GM12878 (cell line): ENCODE data around the gene ANO4. TPM values are rescaled to one million over a fixed set of nuclear protein-coding genes. Genes with fewer than 3 reads are reported as not detected.

Experiments used
- ATAC-seq: fragments of 200-7000 bp; cut with Tn5 transposase; 3 replicates; pipeline ENCODE4 v1.9.1; 2020; ENCODE audit warnings: mild to moderate bottlenecking, moderate library complexity
- BruUV-seq: library from RNA; stranded (reverse); fragments of 400-500 nt; replicated peaks from 2 replicates; lab custom pipeline; 2021; lab: Mats Ljungman, UMichigan
- CTCF ChIA-PET: fragments of 300-600 bp; sonication (Branson Sonifier 250); formaldehyde crosslinking; extraction: SDS; loops from one replicate; lab custom pipeline; 2021; ENCODE audit warnings: inconsistent platforms; lab: Yijun Ruan, JAX
- POLR2A ChIA-PET: fragments of 350-600 bp; formaldehyde crosslinking; extraction: SDS; loops from one replicate; lab custom pipeline; 2021; ENCODE audit warnings: inconsistent platforms; lab: Charles Lee
- RAD21 ChIA-PET: fragments of 300-600 bp; sonication (Branson Sonifier 250); formaldehyde crosslinking; loops from one replicate; lab custom pipeline; 2023; ENCODE audit warnings: antibody characterized with exemption; ENCODE audit not compliant: unreplicated experiment; lab: Charles Lee
- SMC1A ChIA-PET: fragments of 300-600 bp; sonication (Branson Sonifier 250); formaldehyde crosslinking; loops from one replicate; lab custom pipeline; 2023; ENCODE audit not compliant: unreplicated experiment, uncharacterized antibody; lab: Charles Lee
- DNase-seq: peaks from one replicate; pipeline ENCODE4 v3.0.0-alpha.2; 2011; ENCODE audit warnings: low read depth, low spot score
- FAIRE-seq: peaks from 3 replicates; lab custom pipeline; 2011; peaks lifted over from hg19 to GRCh38; lab: Jason Lieb, UNC
- H2AFZ ChIP-seq: 2 replicates; pipeline ENCODE4 v1.6.0; 2011; ENCODE audit warnings: low read depth, low read length, control low read depth; ENCODE audit not compliant: control insufficient read depth
- H3K27ac ChIP-seq: 2 replicates; pipeline ENCODE4 v1.5.1; 2011; ENCODE audit warnings: control low read depth; ENCODE audit not compliant: control insufficient read depth, insufficient read depth
- H3K27me3 ChIP-seq, 2 experiments: replicated peaks in 1 of 2; 2 replicates each; pipeline versions ENCODE4 v1.6.0 to v1.6.1; 2011; ENCODE audit warnings: low read length in 1 of 2; ENCODE audit not compliant: control insufficient read depth in 2 of 2, insufficient read depth in 2 of 2
- H3K36me3 ChIP-seq, 2 experiments: 2 replicates each; pipeline ENCODE4 v1.5.1; 2011; ENCODE audit warnings: low read length in 1 of 2; ENCODE audit not compliant: control insufficient read depth in 2 of 2, insufficient read depth in 2 of 2
- H3K4me1 ChIP-seq: 2 replicates; pipeline ENCODE4 v1.6.1; 2011; ENCODE audit warnings: mild to moderate bottlenecking, low read length, moderate library complexity, mixed read lengths; ENCODE audit not compliant: control insufficient read depth, insufficient read depth
- H3K4me2 ChIP-seq: 2 replicates; pipeline ENCODE4 v1.6.0; 2011; ENCODE audit warnings: control low read depth; ENCODE audit not compliant: control insufficient read depth, insufficient read depth
- H3K4me3 ChIP-seq: fragments of 200-600 bp; sonication (generic); 2 replicates; pipeline ENCODE4 v1.5.1; 2016
- H3K79me2 ChIP-seq: 2 replicates; pipeline ENCODE4 v1.6.0; 2011; ENCODE audit warnings: low read length; ENCODE audit not compliant: control insufficient read depth, insufficient read depth
- H3K9ac ChIP-seq: 2 replicates; pipeline ENCODE4 v1.8.0; 2011; ENCODE audit warnings: low read length, control low read depth, mixed read lengths; ENCODE audit not compliant: control insufficient read depth, insufficient read depth
- H3K9me3 ChIP-seq: replicated peaks from 3 replicates; pipeline ENCODE4 v1.5.1; 2011; ENCODE audit warnings: mild to moderate bottlenecking, low read length; ENCODE audit not compliant: control insufficient read depth, insufficient read depth
- H4K20me1 ChIP-seq: 2 replicates; pipeline ENCODE4 v1.6.0; 2011; ENCODE audit not compliant: control insufficient read depth, insufficient read depth
- BHLHE40 ChIP-seq, 2 experiments: fragments of 450-650 bp in 1 of 2; IDR thresholded peaks; 2 replicates each; pipeline ENCODE4 v1.6.1; 2011 to 2017; ENCODE audit warnings: low read depth in 2 of 2, borderline replicate concordance in 1 of 2, improper control_type of control experiment in 1 of 2, low read length in 1 of 2, mild to moderate bottlenecking in 1 of 2
- BMI1 ChIP-seq: fragments of 450-650 bp; IDR thresholded peaks from 2 replicates; pipeline ENCODE4 v1.6.1; 2016; ENCODE audit warnings: mild to moderate bottlenecking, moderate library complexity, borderline replicate concordance
- FOXM1 ChIP-seq: IDR thresholded peaks from 2 replicates; pipeline ENCODE4 v1.6.1; 2012; ENCODE audit warnings: low read depth, mild to moderate bottlenecking, inconsistent platforms, low read length, moderate library complexity
- IKZF1 ChIP-seq: fragments of 450-650 bp; conservative IDR thresholded peaks from 2 replicates; pipeline ENCODE4 v1.6.1; 2017; ENCODE audit warnings: antibody characterized with exemption, mild to moderate bottlenecking
- NR2F1 ChIP-seq: fragments of 450-650 bp; conservative IDR thresholded peaks from 2 replicates; pipeline ENCODE4 v1.6.1; 2017; ENCODE audit warnings: mild to moderate bottlenecking
- RAD21 ChIP-seq: IDR thresholded peaks from 2 replicates; pipeline ENCODE4 v1.6.1; 2011; ENCODE audit warnings: mild to moderate bottlenecking, low read depth, low read length, moderate library complexity; ENCODE audit not compliant: insufficient read depth
- USF1 ChIP-seq: IDR thresholded peaks from 2 replicates; pipeline ENCODE4 v1.6.1; 2011; ENCODE audit warnings: borderline replicate concordance, low read depth, mild to moderate bottlenecking, moderate library complexity, mixed read lengths, low read length; ENCODE audit not compliant: insufficient read depth; ENCODE audit errors: extremely low read length
- ZNF217 ChIP-seq: fragments of 450-650 bp; IDR thresholded peaks from 2 replicates; pipeline ENCODE4 v1.6.1; 2017; ENCODE audit warnings: antibody characterized with exemption, mild to moderate bottlenecking
- WGBS: methylation state at CpG from one replicate; pipeline ENCODE4 v1.1.6; 2016; ENCODE audit warnings: low lambda C conversion rate; ENCODE audit not compliant: insufficient replicate concordance, insufficient coverage; ENCODE audit errors: missing lambda C conversion rate; 5-methylcytosine and 5-hydroxymethylcytosine counted together
- in situ Hi-C: fragments of 300-500 bp; cut with MboI; formaldehyde crosslinking; loops from 9 replicates; pipeline ENCODE4 v1.14.3; 2018; ENCODE audit warnings: mixed read lengths
- intact Hi-C: fragments of 100-400 bp; cut with micrococcal nuclease; formaldehyde crosslinking; loops from one replicate; pipeline ENCODE4 v1.14.2; 2022; ENCODE audit not compliant: unreplicated experiment
- polyA plus RNA-seq, 11 experiments: library from polyadenylated mRNA; depleted of rRNA in 4 of 11; unstranded in 6 of 11; stranded (reverse) in 5 of 11; fragments of >200 nt; fragmentation: Nextera tagmentation in 4 of 11; fragmentation: Illumina TruSeq in 1 of 11; extraction: Ambion mirVana in 4 of 11; extraction: Trizol in 1 of 11; gene quantifications; 1 replicate in 1 of 11; 2 replicates in 10 of 11; pipeline versions ENCODE4 v1.2.1 to v1.2.3, GENCODE V29; 2011 to 2016; ENCODE audit warnings: inconsistent platforms in 2 of 11, missing spikeins in 2 of 11, low read depth in 1 of 11
- total RNA-seq, 4 experiments: library from RNA; depleted of rRNA in 3 of 4; stranded (reverse); fragments of >200 nt in 3 of 4; fragmentation: Illumina TruSeq in 1 of 4; extraction: Trizol in 1 of 4; gene quantifications; 2 replicates each; pipeline versions ENCODE4 v1.2.1 to v1.2.3, GENCODE V29; 2013 to 2021
- TF ChIP-seq, protein P1 (sequence below): fragments of 450-650 bp; IDR thresholded peaks from 2 replicates; pipeline ENCODE4 v1.6.1; 2017; ENCODE audit warnings: mild to moderate bottlenecking, moderate library complexity
- TF ChIP-seq, protein P2 (sequence below), 3 experiments: IDR thresholded peaks in 2 of 3; conservative IDR thresholded peaks in 1 of 3; 2 replicates each; pipeline ENCODE4 v1.5.1; 2011; ENCODE audit warnings: low read depth in 3 of 3, low read length in 3 of 3, mild to moderate bottlenecking in 3 of 3, control low read depth in 2 of 3, moderate library complexity in 2 of 3, inconsistent platforms in 1 of 3, mixed read lengths in 1 of 3; ENCODE audit not compliant: control insufficient read depth in 2 of 3, insufficient read depth in 1 of 3; ENCODE audit errors: extremely low read depth in 1 of 3
- TF ChIP-seq, protein P3 (sequence below): IDR thresholded peaks from 2 replicates; pipeline ENCODE4 v1.6.1; 2012; ENCODE audit warnings: low read depth, low read length, improper control_type of control experiment
- TF ChIP-seq, protein P4 (sequence below): fragments of 450-650 bp; conservative IDR thresholded peaks from 2 replicates; pipeline ENCODE4 v1.6.1; 2017; ENCODE audit warnings: mild to moderate bottlenecking, moderate library complexity

Gene ANO4
- total and polyA plus RNA-seq, 10 of the 15 experiments (the other 5 are each of a cell fraction or from before 2014, with no cell fraction given) = not detected

- no peak for TF ChIP-seq NR2F1
- TF ChIP-seq BHLHE40 (IDR thresholded peaks at IDR 0.05; ENCODE audit: borderline replicate concordance in 1 of 2, low read depth in 2 of 2, low read length in 1 of 2) = no peak
Observed at GRCh38 chr12:100858656-100859055, 64.1 kb downstream of the ANO4 start (continued).

DNA sequence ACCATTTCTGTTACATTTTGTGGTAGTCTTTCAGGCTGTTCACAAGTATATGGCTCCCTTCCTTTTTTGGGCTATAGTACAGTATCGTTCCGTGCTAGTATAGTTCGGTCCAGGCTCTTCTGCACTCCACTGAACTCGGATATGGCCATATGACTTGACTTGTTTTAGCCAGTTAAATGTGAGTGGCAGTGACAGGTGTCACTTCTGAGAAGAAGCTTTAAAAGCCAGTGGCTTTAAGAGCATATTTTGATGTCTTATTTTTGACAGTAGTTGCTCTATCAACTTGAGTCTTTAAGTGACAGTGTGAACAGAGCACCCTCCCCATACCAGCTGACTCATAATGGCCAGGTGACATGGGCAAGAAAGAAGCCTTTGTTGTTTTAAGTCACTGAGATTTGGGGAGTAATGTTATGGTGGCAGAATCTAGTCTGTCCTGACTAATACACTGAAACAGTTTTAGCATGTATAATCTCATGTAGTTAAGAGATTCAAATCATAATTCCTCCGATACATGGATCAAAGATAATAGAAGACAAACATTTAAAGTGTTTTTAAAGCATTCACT is 64.6 kb downstream of the ANO4 start:
- Histone ChIP-seq H3K9me3 (no peaks in the 10 kb centered on the region), H3K4me2 (no peak overlapping the region), H3K36me3 (no peaks in the 10 kb centered on the region), H3K27ac (no peak overlapping the region), H4K20me1 (no peaks in the 10 kb centered on the region), H2AFZ (no peak overlapping the region), H3K27me3 (0 out of 4 replicates have a peak, but pooled peaks cover 0 to 1% of the 10 kb centered on the region in 2 experiments), H3K9ac (no peak overlapping the region), H3K4me3 (no peak overlapping the region), H3K4me1 (no peaks in the 10 kb centered on the region), H3K79me2 (no peaks in the 10 kb centered on the region)
- 43% methylated on average over 5 of the region's 5 CpGs for WGBS
- ChIA-PET POLR2A (no interaction called here), SMC1A (no interaction called here), RAD21 (no interaction called here), CTCF (no interaction called here)
- BruUV-seq = no TSS peak
- intact Hi-C loops = no loop called here
- in situ Hi-C loops = no loop called here
- DNase-seq (no peak), ATAC-seq (no peak), FAIRE-seq (no peak)
- TF ChIP-seq, protein P1, sequence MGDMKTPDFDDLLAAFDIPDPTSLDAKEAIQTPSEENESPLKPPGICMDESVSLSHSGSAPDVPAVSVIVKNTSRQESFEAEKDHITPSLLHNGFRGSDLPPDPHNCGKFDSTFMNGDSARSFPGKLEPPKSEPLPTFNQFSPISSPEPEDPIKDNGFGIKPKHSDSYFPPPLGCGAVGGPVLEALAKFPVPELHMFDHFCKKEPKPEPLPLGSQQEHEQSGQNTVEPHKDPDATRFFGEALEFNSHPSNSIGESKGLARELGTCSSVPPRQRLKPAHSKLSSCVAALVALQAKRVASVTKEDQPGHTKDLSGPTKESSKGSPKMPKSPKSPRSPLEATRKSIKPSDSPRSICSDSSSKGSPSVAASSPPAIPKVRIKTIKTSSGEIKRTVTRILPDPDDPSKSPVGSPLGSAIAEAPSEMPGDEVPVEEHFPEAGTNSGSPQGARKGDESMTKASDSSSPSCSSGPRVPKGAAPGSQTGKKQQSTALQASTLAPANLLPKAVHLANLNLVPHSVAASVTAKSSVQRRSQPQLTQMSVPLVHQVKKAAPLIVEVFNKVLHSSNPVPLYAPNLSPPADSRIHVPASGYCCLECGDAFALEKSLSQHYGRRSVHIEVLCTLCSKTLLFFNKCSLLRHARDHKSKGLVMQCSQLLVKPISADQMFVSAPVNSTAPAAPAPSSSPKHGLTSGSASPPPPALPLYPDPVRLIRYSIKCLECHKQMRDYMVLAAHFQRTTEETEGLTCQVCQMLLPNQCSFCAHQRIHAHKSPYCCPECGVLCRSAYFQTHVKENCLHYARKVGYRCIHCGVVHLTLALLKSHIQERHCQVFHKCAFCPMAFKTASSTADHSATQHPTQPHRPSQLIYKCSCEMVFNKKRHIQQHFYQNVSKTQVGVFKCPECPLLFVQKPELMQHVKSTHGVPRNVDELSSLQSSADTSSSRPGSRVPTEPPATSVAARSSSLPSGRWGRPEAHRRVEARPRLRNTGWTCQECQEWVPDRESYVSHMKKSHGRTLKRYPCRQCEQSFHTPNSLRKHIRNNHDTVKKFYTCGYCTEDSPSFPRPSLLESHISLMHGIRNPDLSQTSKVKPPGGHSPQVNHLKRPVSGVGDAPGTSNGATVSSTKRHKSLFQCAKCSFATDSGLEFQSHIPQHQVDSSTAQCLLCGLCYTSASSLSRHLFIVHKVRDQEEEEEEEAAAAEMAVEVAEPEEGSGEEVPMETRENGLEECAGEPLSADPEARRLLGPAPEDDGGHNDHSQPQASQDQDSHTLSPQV = no peak
- TF ChIP-seq USF1 (no peak), IKZF1 (no peak), RAD21 (no peak), ZNF217 (no peak), BMI1 (no peak), FOXM1 (no peak)
- TF ChIP-seq, protein P2, sequence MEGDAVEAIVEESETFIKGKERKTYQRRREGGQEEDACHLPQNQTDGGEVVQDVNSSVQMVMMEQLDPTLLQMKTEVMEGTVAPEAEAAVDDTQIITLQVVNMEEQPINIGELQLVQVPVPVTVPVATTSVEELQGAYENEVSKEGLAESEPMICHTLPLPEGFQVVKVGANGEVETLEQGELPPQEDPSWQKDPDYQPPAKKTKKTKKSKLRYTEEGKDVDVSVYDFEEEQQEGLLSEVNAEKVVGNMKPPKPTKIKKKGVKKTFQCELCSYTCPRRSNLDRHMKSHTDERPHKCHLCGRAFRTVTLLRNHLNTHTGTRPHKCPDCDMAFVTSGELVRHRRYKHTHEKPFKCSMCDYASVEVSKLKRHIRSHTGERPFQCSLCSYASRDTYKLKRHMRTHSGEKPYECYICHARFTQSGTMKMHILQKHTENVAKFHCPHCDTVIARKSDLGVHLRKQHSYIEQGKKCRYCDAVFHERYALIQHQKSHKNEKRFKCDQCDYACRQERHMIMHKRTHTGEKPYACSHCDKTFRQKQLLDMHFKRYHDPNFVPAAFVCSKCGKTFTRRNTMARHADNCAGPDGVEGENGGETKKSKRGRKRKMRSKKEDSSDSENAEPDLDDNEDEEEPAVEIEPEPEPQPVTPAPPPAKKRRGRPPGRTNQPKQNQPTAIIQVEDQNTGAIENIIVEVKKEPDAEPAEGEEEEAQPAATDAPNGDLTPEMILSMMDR (IDR thresholded peaks at IDR 0.05 in 2 of 3, conservative IDR thresholded peaks at IDR 0.05 in 1 of 3; ENCODE audit: control insufficient read depth in 2 of 3, extremely low read depth in 1 of 3, insufficient read depth in 1 of 3, low read depth in 3 of 3, low read length in 3 of 3) = no peak
- TF ChIP-seq, protein P3, sequence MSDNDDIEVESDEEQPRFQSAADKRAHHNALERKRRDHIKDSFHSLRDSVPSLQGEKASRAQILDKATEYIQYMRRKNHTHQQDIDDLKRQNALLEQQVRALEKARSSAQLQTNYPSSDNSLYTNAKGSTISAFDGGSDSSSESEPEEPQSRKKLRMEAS = no peak
- TF ChIP-seq, protein P4, sequence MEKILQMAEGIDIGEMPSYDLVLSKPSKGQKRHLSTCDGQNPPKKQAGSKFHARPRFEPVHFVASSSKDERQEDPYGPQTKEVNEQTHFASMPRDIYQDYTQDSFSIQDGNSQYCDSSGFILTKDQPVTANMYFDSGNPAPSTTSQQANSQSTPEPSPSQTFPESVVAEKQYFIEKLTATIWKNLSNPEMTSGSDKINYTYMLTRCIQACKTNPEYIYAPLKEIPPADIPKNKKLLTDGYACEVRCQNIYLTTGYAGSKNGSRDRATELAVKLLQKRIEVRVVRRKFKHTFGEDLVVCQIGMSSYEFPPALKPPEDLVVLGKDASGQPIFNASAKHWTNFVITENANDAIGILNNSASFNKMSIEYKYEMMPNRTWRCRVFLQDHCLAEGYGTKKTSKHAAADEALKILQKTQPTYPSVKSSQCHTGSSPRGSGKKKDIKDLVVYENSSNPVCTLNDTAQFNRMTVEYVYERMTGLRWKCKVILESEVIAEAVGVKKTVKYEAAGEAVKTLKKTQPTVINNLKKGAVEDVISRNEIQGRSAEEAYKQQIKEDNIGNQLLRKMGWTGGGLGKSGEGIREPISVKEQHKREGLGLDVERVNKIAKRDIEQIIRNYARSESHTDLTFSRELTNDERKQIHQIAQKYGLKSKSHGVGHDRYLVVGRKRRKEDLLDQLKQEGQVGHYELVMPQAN = no peak
